Tibial nerve (tissue), 4 donors: ENCODE measurements around the gene PLCB1. TPM values are rescaled to one million over a fixed set of nuclear protein-coding genes. Genes with fewer than 3 reads are reported as not detected.

ENCODE experiments used
- DNase-seq, 2 donors: peaks; one replicate each; pipeline ENCODE4 v3.0.0-alpha.2; 2019; ENCODE audit warnings: low spot score in 2 of 2
- H3K27ac ChIP-seq, 4 donors: fragments of 200-600 bp; sonication (generic) in 3 of 4; one replicate each; pipeline ENCODE4 v1.5.1; 2017 to 2019; ENCODE audit warnings: mild to moderate bottlenecking in 1 of 4
- H3K27me3 ChIP-seq, 2 donors: fragments of 200-600 bp; sonication (generic) in 1 of 2; one replicate each; pipeline versions ENCODE4 v1.5.1 to v1.6.0; 2017 to 2019
- H3K36me3 ChIP-seq, 3 donors: fragments of 200-600 bp; sonication (generic); one replicate each; pipeline ENCODE4 v1.5.1; 2018 to 2019
- H3K4me1 ChIP-seq, 4 donors: fragments of 200-600 bp; sonication (generic) in 3 of 4; one replicate each; pipeline ENCODE4 v1.5.1; 2017 to 2019
- H3K4me3 ChIP-seq, 4 donors: fragments of 200-600 bp; sonication (generic) in 3 of 4; one replicate each; pipeline ENCODE4 v1.5.1; 2017 to 2019; ENCODE audit warnings: mild to moderate bottlenecking in 1 of 4, moderate library complexity in 1 of 4
- H3K9me3 ChIP-seq, 4 donors: fragments of 200-600 bp; sonication (generic) in 3 of 4; one replicate each; pipeline ENCODE4 v1.5.1; 2017 to 2019
- CTCF ChIP-seq, 5 experiments: fragments of 200-600 bp in 3 of 5; fragments of 450-650 bp in 2 of 5; sonication (generic) in 3 of 5; IDR thresholded peaks; one replicate each; pipeline ENCODE4 v1.5.1; 2016 to 2019; ENCODE audit warnings: antibody characterized with exemption in 5 of 5, mild to moderate bottlenecking in 3 of 5, moderate library complexity in 2 of 5
- EP300 ChIP-seq, 2 donors: sonication (generic); formaldehyde crosslinking; IDR thresholded peaks; one replicate each; pipeline ENCODE4 v1.6.1; 2017; ENCODE audit warnings: antibody characterized with exemption in 2 of 2, mild to moderate bottlenecking in 1 of 2
- POLR2A ChIP-seq, 2 donors: fragments of 450-650 bp; IDR thresholded peaks; one replicate each; pipeline ENCODE4 v1.6.1; 2017; ENCODE audit warnings: antibody characterized with exemption in 2 of 2, mild to moderate bottlenecking in 2 of 2, moderate library complexity in 2 of 2
- WGBS, 2 donors: methylation state at CpG; one replicate each; pipeline ENCODE4 v1.1.5; 2018; 5-methylcytosine and 5-hydroxymethylcytosine counted together
- total RNA-seq, 4 donors: library from RNA; depleted of rRNA; stranded (reverse); fragments of >200 nt; gene quantifications; one replicate each; pipeline ENCODE4 v1.1.0, GENCODE V29; 2016

The PLCB1 gene
- total RNA-seq, 4 donors from 2014 or later = 34.7 to 52.8 (median 39.2) TPM

GRCh38 chr20:8190043-8190880 lies 58.2 kb downstream of the PLCB1 start:
- Histone ChIP-seq H3K27ac (no peak overlapping the region), H3K27me3 (no peaks in the 10 kb centered on the region), H3K4me3 (no peak overlapping the region), H3K9me3 (peaks cover 0 to 9% (median 0%) of the 10 kb centered on the region in 4 donors), H3K36me3 (no peaks in the 10 kb centered on the region), H3K4me1 (no peaks in the 10 kb centered on the region)
- no peak for TF ChIP-seq POLR2A (IDR thresholded peaks at IDR 0.05)
- no peak for TF ChIP-seq EP300 (IDR thresholded peaks at IDR 0.05)
- no peak for TF ChIP-seq CTCF (IDR thresholded peaks at IDR 0.05)
- WGBS, 2 donors = 74% methylated on average over 7 of the region's 7 CpGs
- no peak for DNase-seq

GRCh38 chr20:8194721-8195120 lies 62.7 kb downstream of the PLCB1 start:
- Histone ChIP-seq H3K27me3 (no peaks in the 10 kb centered on the region), H3K9me3 (peaks cover 0 to 14% (median 0%) of the 10 kb centered on the region in 4 donors), H3K4me3 (no peak overlapping the region), H3K4me1 (no peaks in the 10 kb centered on the region), H3K27ac (no peak overlapping the region), H3K36me3 (no peaks in the 10 kb centered on the region)
- TF ChIP-seq EP300 (IDR thresholded peaks at IDR 0.05) = no peak
- TF ChIP-seq CTCF (IDR thresholded peaks at IDR 0.05) = no peak
- TF ChIP-seq POLR2A (IDR thresholded peaks at IDR 0.05) = no peak
- no peak for DNase-seq

- 85 to 100% methylated on average over 1 of the region's 1 CpG for WGBS, 2 donors
- Histone ChIP-seq H3K36me3 (no peaks in the 10 kb centered on the region), H3K9me3 (peaks cover 0 to 14% (median 0%) of the 10 kb centered on the region in 4 donors), H3K4me3 (no peak overlapping the region), H3K27me3 (no peaks in the 10 kb centered on the region), H3K4me1 (no peaks in the 10 kb centered on the region), H3K27ac (no peak overlapping the region)
- TF ChIP-seq CTCF (IDR thresholded peaks at IDR 0.05) (no peak), POLR2A (IDR thresholded peaks at IDR 0.05) (no peak), EP300 (IDR thresholded peaks at IDR 0.05) (no peak)
- DNase-seq = no peak
Observed at GRCh38 chr20:8196096-8196495, 64.0 kb downstream of the PLCB1 start.

- no peak for DNase-seq
- Histone ChIP-seq H3K9me3 (peaks cover 0 to 5% (median 0%) of the 10 kb centered on the region in 4 donors), H3K4me1 (no peaks in the 10 kb centered on the region), H3K27ac (no peak overlapping the region), H3K4me3 (no peak overlapping the region), H3K27me3 (no peaks in the 10 kb centered on the region), H3K36me3 (no peaks in the 10 kb centered on the region)
- no peak for TF ChIP-seq CTCF (IDR thresholded peaks at IDR 0.05)
- TF ChIP-seq POLR2A (IDR thresholded peaks at IDR 0.05) = no peak
- no peak for TF ChIP-seq EP300 (IDR thresholded peaks at IDR 0.05)
Observed at GRCh38 chr20:8200220-8200619, 68.2 kb downstream of the PLCB1 start.

GRCh38 chr20:8203366-8203765 lies 71.3 kb downstream of the PLCB1 start:
- Histone ChIP-seq H3K9me3 (no peaks in the 10 kb centered on the region), H3K27ac (no peak overlapping the region), H3K4me3 (no peak overlapping the region), H3K36me3 (no peaks in the 10 kb centered on the region), H3K27me3 (no peaks in the 10 kb centered on the region), H3K4me1 (no peaks in the 10 kb centered on the region)
- no peak for DNase-seq
- WGBS, 2 donors = 85 to 92% methylated on average over 1 of the region's 1 CpG
- TF ChIP-seq CTCF (IDR thresholded peaks at IDR 0.05) (no peak), EP300 (IDR thresholded peaks at IDR 0.05) (no peak), POLR2A (IDR thresholded peaks at IDR 0.05) (no peak)
